HG02759 (cell line): ENCODE measurements around the gene ZSWIM9.
"Not testable (repeated sequence)": the region's sequence is repeated elsewhere in the genome, so short reads cannot be mapped to it uniquely, and the experiment has no call there.

Experiments
- ATAC-seq: cut with Tn5 transposase; IDR thresholded peaks from one replicate; pipeline ENCODE4 v1.9.1; 2021; ENCODE audit warnings: mild to moderate bottlenecking, moderate library complexity; ENCODE audit not compliant: unreplicated experiment

The ZSWIM9 gene

DNA sequence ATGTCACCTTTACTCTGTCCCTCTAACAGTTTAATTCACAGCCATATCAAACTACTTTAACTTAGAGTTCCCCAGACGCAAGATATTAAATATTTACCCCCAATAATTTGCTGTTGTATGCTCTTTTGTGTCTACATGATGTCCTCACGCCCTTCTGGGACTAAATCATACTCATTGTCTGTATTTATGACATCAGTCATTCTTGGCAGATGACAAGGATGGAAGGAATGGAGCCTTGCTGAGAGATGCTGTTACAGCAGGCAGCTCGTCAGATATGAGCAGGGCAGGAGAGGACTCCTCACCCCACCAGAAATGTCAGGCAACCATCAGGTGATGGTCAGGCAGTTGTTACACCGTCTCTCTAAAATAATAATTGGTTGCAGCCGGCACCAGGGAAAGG is 43.5 kb downstream of the ZSWIM9 start:
- ATAC-seq, result no peak

DNA sequence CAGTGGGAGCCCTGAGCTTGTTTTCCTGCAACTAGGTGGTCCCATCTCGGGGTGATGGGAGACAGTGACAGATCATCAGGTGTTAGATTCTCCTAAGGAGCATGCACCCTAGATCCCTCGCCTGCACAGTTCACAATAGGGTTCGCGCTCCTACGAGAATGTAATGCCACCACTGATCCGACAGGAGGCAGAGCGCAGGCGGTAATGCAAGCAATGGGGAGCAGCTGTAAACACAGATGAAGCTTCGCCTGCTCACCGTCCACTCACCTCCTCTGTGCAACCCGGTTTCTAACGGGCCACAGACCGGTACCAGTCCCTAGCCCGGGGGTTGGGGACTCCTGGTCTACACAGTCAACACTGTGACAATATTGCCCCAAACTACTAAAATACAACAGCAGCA is 46.5 kb downstream of the ZSWIM9 start:
- no peak for ATAC-seq

DNA sequence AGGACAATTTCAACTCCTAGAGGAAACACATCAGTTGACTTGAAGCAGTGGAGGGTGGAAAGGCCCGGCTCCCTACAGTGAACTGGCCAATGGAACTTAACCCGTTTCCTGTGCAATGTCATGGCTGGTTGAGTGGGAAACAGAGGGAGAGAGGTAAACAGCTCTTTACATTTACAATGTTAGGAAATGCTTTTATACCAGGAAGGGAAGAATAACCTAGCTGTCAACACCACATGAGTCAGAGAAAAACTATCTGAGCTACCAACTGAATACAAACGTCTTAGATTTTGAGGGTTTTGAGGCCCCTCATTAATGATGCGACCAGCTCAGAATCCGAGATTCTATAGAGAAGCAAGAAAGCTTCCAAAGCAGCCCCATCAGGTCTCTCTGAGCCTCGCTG is 48.5 kb downstream of the ZSWIM9 start:
- ATAC-seq, result no peak

DNA sequence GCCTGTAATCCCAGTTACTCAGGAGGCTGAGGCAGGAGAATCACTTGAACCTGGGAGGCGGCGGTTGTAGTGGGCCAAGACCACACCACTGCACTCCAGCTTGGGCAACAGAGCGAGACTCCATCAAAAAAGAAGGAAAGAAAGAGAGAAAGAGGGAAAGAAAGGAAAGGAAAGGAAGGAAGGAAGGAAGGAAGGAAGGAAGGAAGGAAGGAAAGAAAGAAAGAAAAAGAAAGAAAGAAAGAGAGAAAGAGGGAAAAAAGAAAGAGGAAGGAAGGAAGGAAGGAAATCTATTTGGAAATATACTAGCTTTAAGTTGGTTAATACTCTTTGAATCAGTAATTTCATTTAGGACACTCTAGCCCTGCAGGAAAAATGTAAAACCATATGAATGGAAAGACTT is 50.3 kb downstream of the ZSWIM9 start:
- not testable (repeated sequence) for ATAC-seq

DNA sequence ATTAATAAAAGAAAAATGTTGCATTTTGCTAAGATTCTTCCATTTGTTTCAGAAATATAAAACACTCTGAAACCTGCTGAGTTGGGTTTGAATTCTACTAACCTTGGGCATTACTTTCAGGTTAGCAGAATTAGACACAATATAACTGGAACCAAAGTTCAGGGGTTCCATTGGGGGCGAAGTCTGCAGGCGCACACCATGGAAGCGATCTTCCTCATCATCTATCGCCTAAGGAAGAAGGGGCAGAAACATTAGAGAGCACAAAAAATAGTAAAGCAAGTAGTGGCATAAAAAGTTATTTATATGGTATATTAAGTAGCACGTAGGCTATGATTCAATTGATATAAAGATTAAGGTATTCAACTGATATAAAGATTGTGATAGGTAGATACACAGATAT is 51.1 kb downstream of the ZSWIM9 start:
- no peak for ATAC-seq

DNA sequence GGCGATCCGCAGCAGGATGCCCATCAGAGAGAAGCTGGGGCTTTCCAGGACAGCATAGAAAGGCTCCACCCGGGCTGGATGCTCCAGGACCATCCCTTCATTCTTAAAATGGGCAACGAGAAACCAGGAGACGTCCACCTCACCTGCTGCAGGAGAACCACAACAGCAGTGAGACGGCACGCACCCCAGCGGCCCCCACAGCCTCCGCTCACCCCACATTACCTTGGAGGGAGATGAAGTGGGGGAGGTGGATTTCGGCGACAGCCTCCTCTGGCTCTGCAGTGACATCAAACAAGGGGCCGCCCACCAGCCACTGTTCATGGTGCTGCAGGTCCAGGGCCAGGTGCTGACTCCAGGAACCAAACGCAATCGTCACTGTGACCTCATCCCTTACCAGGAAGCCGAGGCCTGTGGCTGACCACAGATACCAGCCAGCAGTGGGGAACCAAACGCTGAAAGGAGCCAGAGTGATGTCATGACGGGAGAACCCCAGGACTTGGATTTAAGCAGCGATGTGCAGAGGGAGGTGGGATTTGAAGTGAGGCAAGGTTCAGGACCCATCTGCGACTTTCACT is 60.2 kb downstream of the ZSWIM9 start:
- no peak for ATAC-seq

DNA sequence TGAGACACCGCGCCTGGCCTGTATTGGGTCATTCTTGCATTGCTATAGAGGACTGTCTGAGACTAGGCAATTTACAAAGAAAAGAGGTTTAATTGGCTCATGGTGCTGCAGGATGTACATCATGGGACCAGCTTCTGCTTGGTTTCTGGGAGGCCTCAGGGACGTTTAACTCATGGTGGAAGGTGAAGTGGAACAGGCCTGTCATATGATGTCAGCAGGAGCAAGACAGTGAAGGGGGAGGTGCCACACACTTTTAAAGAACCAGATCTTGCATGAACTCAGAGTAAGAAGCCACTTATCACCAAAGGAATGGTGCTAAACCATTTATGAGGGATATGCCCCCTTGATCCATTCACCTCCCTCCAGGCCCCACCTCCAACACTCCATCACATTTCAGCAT is 66.6 kb downstream of the ZSWIM9 start:
- ATAC-seq, result no peak

DNA sequence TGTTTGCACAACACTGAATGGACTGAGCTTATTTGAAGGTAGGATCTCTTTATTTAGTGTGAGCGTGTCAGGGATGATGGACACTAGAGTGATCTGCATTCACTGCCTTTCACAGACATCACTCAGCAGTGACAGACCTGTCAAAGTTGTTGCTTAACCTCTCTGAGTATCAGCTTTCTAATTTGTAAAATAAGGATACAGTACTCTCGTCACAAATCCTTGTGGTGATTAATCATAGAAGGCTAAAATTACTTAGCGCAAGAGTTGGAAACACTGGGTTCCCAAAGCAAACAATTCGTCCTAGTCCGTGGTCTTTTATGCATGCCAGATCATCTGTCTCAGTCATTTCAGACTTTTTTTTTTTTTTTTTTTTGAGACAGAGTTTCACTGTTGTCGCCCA is 68.6 kb downstream of the ZSWIM9 start:
- ATAC-seq, result no peak

DNA sequence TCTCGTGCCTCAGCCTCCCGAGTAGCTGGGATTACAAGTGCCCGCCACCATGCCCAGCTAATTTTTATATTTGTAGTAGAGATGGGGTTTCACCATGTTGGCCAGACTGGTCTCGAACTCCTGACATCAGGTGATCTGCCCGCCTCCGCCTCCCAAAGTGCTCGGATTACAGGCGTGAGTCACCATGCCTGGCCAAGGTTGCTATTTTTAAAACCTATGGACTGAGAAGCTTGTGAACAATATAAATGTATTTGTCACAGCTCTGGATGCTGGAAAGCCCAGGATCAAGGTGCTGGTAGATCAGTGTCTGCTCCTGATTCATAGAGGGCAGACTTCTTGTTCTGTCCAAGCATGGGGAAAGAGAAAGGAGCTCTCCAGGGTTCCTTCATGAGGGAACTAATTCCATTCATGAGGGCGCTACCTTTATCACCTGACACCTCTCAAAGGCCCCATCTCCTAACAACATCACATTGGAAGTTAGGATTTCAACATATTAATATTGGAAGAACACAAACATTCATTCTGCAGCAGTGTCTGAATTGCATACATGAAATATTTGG is 69.2 kb downstream of the ZSWIM9 start:
- ATAC-seq, result no peak

DNA sequence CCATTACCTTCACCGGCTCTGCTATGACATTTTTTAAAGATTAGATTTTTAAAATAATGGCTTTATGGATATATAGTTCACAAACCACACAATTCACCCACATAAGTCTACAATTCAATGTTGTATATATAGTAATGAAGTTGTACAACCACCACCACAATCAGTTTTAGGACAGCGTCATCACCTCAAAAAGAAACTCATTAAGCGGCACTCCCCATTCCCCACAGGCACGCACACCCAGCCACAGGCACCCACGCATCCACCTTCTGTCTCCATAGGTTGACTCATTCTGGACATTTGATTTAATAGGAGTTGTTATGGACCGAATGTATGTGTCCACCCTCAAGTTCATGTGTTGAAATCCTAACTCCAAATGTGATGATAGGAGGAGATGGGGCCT is 71.3 kb downstream of the ZSWIM9 start:
- not testable (repeated sequence) for ATAC-seq

DNA sequence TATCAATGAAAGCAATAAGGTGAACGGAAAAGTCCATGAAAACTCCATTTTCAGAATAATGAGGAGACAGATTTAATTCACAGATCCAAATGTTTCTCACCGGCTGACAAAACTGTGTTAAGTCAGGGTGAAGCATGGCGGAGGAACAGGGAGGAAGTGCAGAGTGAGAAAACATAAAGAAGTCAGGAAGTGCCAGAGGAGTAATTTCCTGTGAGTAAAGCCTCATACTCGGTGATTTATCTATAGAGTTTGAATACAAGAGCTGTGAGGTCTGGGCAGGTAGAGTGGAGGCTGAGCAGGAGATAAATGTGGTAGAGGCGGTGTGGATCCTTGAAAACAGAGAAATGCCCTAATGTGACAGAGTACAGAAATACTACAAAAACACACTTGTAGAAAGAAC is 73.8 kb downstream of the ZSWIM9 start:
- no peak for ATAC-seq

DNA sequence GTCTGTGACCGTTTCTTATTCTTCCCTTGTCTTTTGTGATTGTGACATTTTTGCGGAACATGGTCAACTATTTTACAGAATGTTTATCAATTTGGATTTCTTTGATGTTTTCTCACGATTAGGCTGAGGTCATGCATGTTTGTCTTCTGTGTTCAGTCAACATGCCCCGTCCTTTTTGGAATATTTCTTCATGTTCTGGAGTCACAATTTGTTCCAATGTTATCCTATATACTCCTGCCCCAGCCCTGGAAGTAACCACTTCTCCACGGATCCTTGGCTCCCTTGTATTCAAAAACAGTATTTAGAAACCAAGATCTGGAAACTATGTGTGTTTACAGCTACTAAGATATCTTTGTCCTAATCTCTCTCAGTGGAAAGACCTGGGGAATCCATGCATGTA is 75.6 kb downstream of the ZSWIM9 start:
- ATAC-seq, result no peak

DNA sequence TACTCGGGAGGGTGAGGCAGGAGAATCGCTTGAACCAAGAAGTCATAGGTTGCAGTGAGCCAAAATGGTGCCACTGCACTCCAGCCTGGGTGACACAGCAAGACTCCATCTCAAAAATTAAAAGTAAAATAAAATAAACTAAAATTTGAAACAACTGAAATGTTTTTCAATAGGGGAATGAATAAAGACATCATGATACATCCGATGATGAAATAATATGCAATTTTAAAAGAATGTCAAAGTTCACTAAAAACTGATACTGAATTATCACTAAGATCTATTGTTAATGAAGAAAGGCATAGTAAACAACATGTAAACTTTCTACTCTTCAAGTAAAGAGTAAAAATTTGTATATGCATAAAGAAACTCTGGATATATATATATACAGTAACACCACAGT is 76.7 kb downstream of the ZSWIM9 start:
- ATAC-seq, result no peak
